K562 (cell line): ENCODE results near the gene CSNK2A1. TPM values are rescaled to one million over a fixed set of nuclear protein-coding genes. Genes with fewer than 3 reads are reported as not detected.
"Not testable (repeated sequence)": the region's sequence is repeated elsewhere in the genome, so short reads cannot be mapped to it uniquely, and the experiment has no call there.

ENCODE experiments used
- ATAC-seq: fragments of 200-7000 bp; cut with Tn5 transposase; 3 replicates; pipeline ENCODE4 v1.9.1; 2020; ENCODE audit warnings: moderate library complexity
- BruUV-seq: library from RNA; stranded (reverse); fragments of 400-500 nt; replicated peaks from 2 replicates; lab custom pipeline; 2021; lab: Mats Ljungman, UMichigan
- CTCF ChIA-PET: fragments of 300-600 bp; formaldehyde crosslinking; extraction: SDS; loops from one replicate; lab custom pipeline; 2021; ENCODE audit warnings: low intra/inter-chr PET ratio; lab: Yijun Ruan, JAX
- POLR2A ChIA-PET: fragments of 300-600, 350-650 bp; sonication (Branson Sonifier 250); formaldehyde crosslinking; extraction: SDS; loops from one replicate; lab custom pipeline; 2021; ENCODE audit warnings: antibody characterized with exemption, inconsistent platforms; lab: Yijun Ruan, JAX
- DNase-seq, 4 experiments: peaks; one replicate each; pipeline versions ENCODE4 v3.0.0 to v3.0.0-alpha.2; 2011 to 2018; ENCODE audit warnings: low spot score in 3 of 4, mixed read lengths in 3 of 4; ENCODE audit errors: extremely low read depth in 1 of 4
- FAIRE-seq: peaks from 2 replicates; lab custom pipeline; 2011; peaks lifted over from hg19 to GRCh38; lab: Jason Lieb, UNC
- H2AFZ ChIP-seq: 2 replicates; pipeline ENCODE4 v1.6.0; 2011; ENCODE audit warnings: low read depth, low read length, control low read depth, inconsistent platforms
- H3K27ac ChIP-seq: fragments of 200-600 bp; 3 replicates; pipeline ENCODE4 v1.8.0; 2011; ENCODE audit warnings: low read depth, mild to moderate bottlenecking, control low read depth, inconsistent platforms, low read length, moderate library complexity, mixed read lengths; ENCODE audit errors: extremely low read depth
- H3K27me3 ChIP-seq, 2 experiments: fragments of 300-600 bp in 1 of 2; 2 replicates in 1 of 2; 3 replicates in 1 of 2; pipeline versions ENCODE4 v1.6.0 to v1.8.0; 2011; ENCODE audit warnings: inconsistent platforms in 2 of 2, low read length in 2 of 2, mild to moderate bottlenecking in 1 of 2, mixed read lengths in 1 of 2, moderate library complexity in 1 of 2; ENCODE audit not compliant: control insufficient read depth in 2 of 2, insufficient read depth in 2 of 2
- H3K36me3 ChIP-seq: fragments of 300-600 bp; 3 replicates; pipeline ENCODE4 v1.8.0; 2011; ENCODE audit warnings: mild to moderate bottlenecking, low read length, inconsistent platforms; ENCODE audit not compliant: control insufficient read depth, insufficient read depth
- H3K4me1 ChIP-seq, 2 experiments: fragments of 200-600 bp in 1 of 2; replicated peaks in 1 of 2; 2 replicates in 1 of 2; 3 replicates in 1 of 2; pipeline versions ENCODE4 v1.5.1 to v1.8.0; 2011; ENCODE audit warnings: inconsistent platforms in 2 of 2, low read length in 2 of 2, mild to moderate bottlenecking in 1 of 2, mixed read lengths in 1 of 2, moderate library complexity in 1 of 2; ENCODE audit not compliant: control insufficient read depth in 2 of 2, insufficient read depth in 2 of 2
- H3K4me2 ChIP-seq: 2 replicates; pipeline ENCODE4 v1.6.1; 2011; ENCODE audit warnings: low read length, control low read depth, inconsistent platforms, mixed read lengths; ENCODE audit not compliant: insufficient read depth
- H3K4me3 ChIP-seq: fragments of 200-600 bp; sonication (generic), shearing (Covaris generic); 2 replicates; pipeline ENCODE4 v1.5.1; 2016; ENCODE audit warnings: control low read depth, inconsistent platforms
- H3K79me2 ChIP-seq: fragments of 200-600 bp; 3 replicates; pipeline ENCODE4 v1.8.0; 2011; ENCODE audit warnings: low read length, inconsistent platforms; ENCODE audit not compliant: control insufficient read depth, insufficient read depth
- H3K9ac ChIP-seq, 2 experiments: 2 replicates each; pipeline versions ENCODE4 v1.6.0 to v1.6.1; 2011; ENCODE audit warnings: low read depth in 2 of 2, low read length in 2 of 2, control low read depth in 1 of 2, inconsistent platforms in 1 of 2, mild to moderate bottlenecking in 1 of 2, mixed read lengths in 1 of 2; ENCODE audit not compliant: insufficient read depth in 1 of 2
- H3K9me1 ChIP-seq: one replicate; pipeline ENCODE4 v1.6.0; 2011; ENCODE audit warnings: inconsistent platforms, mild to moderate bottlenecking, low read length, moderate library complexity; ENCODE audit not compliant: control insufficient read depth, insufficient read depth
- H3K9me3 ChIP-seq: replicated peaks from 2 replicates; pipeline ENCODE4 v1.5.1; 2011; ENCODE audit warnings: low read depth, low read length, inconsistent platforms; ENCODE audit not compliant: control insufficient read depth, insufficient read depth
- H4K20me1 ChIP-seq: replicated peaks from 2 replicates; pipeline ENCODE4 v1.6.1; 2011; ENCODE audit warnings: low read length, inconsistent platforms, mixed read lengths; ENCODE audit not compliant: control insufficient read depth, insufficient read depth
- CBX5 ChIP-seq: IDR thresholded peaks from 2 replicates; pipeline ENCODE4 v1.6.1; 2014; ENCODE audit warnings: low read depth, borderline replicate concordance
- PKNOX1 ChIP-seq: fragments of 450-650 bp; IDR thresholded peaks from 2 replicates; pipeline ENCODE4 v1.6.1; 2016
- SP2 ChIP-seq: IDR thresholded peaks from 2 replicates; pipeline ENCODE4 v1.6.1; 2011; ENCODE audit warnings: mild to moderate bottlenecking, low read depth, low read length, moderate library complexity; ENCODE audit not compliant: poor library complexity, severe bottlenecking; ENCODE audit errors: extremely low read depth
- TCF3 ChIP-seq: sonication (generic); formaldehyde crosslinking; IDR thresholded peaks from 2 replicates; pipeline ENCODE4 v1.4.0; 2020; ENCODE audit warnings: mild to moderate bottlenecking, missing genetic modification reagents
- ZFP91 ChIP-seq: sonication (generic); formaldehyde crosslinking; IDR thresholded peaks from 2 replicates; pipeline ENCODE4 v1.8.0; 2022; ENCODE audit warnings: mild to moderate bottlenecking, missing genetic modification reagents
- ZNF134 ChIP-seq: fragments of 250-450 bp; sonication (Bioruptor Pico); conservative IDR thresholded peaks from 2 replicates; pipeline ENCODE4 v1.4.0; 2020
- ZNF277 ChIP-seq: fragments of 250-450 bp; sonication (Bioruptor Pico); IDR thresholded peaks from 2 replicates; pipeline ENCODE4 v1.8.0; 2022; ENCODE audit warnings: inconsistent platforms, mild to moderate bottlenecking, moderate library complexity, borderline replicate concordance
- WGBS: fragments of 100-300 bp; shearing (Covaris generic); methylation state at CpG from one replicate; pipeline ENCODE4 v1.1.6; 2016; ENCODE audit warnings: low coverage, mixed read lengths; ENCODE audit not compliant: insufficient coverage; ENCODE audit errors: missing lambda C conversion rate; 5-methylcytosine and 5-hydroxymethylcytosine counted together
- in situ Hi-C: fragments of 300-500 bp; cut with MboI; formaldehyde crosslinking; loops from 4 replicates; pipeline ENCODE4 v1.15.0; 2018; ENCODE audit warnings: inconsistent platforms, mixed read lengths
- intact Hi-C: fragments of 100-400 bp; cut with micrococcal nuclease; formaldehyde crosslinking; loops from 2 replicates; pipeline ENCODE4 v1.14.2; 2022
- polyA plus RNA-seq, 8 experiments: library from polyadenylated mRNA; depleted of rRNA in 4 of 8; stranded (reverse) in 5 of 8; unstranded in 3 of 8; fragments of >200 nt; fragmentation: Nextera tagmentation in 2 of 8; fragmentation: Illumina TruSeq in 1 of 8; extraction: Ambion mirVana in 2 of 8; extraction: Trizol in 1 of 8; gene quantifications; 2 replicates each; pipeline versions ENCODE4 v1.2.1 to v1.2.3, GENCODE V29; 2011 to 2014; ENCODE audit warnings: inconsistent platforms in 1 of 8, missing spikeins in 1 of 8
- total RNA-seq, 7 experiments: library from RNA; depleted of rRNA in 6 of 7; stranded (reverse); fragments of >200 nt in 6 of 7; fragmentation: Illumina TruSeq in 2 of 7; extraction: Trizol in 2 of 7; gene quantifications; 2 replicates each; pipeline versions ENCODE4 v1.2.1 to v1.2.3, GENCODE V29; 2011 to 2021; ENCODE audit warnings: low replicate concordance in 1 of 7

The CSNK2A1 gene
- total and polyA plus RNA-seq, 9 of the 15 experiments (the other 6 are each of a cell fraction or from before 2014, with no cell fraction given): 71.0 to 251 (median 103) TPM

- Histone ChIP-seq H4K20me1 (peaks cover 32% of the 10 kb centered on the region), H3K9me1 (peaks cover 4% of the 10 kb centered on the region), H3K4me2 (no peak overlapping the region), H3K36me3 (peaks cover 64% of the 10 kb centered on the region; the same call in 2 of the 3 replicates), H3K4me1 (peaks cover 3 to 16% of the 10 kb centered on the region in 2 experiments; a peak in 4 of 5 replicates), H3K79me2 (peaks cover 98% of the 10 kb centered on the region), H2AFZ (no peak overlapping the region), H3K27ac (no peak overlapping the region), H3K4me3 (no peak overlapping the region), H3K27me3 (no peaks in the 10 kb centered on the region), H3K9ac (no peak overlapping the region), H3K9me3 (no peaks in the 10 kb centered on the region)
- ATAC-seq (no peak), FAIRE-seq (no peak), DNase-seq (no peak)
- ChIA-PET CTCF (no interaction called here), POLR2A (no interaction called here)
- no TSS peak for BruUV-seq
- in situ Hi-C loops (no loop called here), intact Hi-C loops (no loop called here)
- no peak for TF ChIP-seq PKNOX1
- no peak for TF ChIP-seq SP2
- TF ChIP-seq CBX5: no peak
- no peak for TF ChIP-seq ZNF134 (CRISPR knock-in tag)
- no peak for TF ChIP-seq TCF3 (CRISPR knock-in tag)
- TF ChIP-seq ZFP91 (CRISPR knock-in tag): no peak
- no peak for TF ChIP-seq ZNF277 (CRISPR knock-in tag)
- WGBS: 80% methylated on average over 2 of the region's 2 CpGs
These were observed 30.2 kb downstream of the CSNK2A1 start for GRCh38 chr20:513429-513828.

GRCh38 chr20:510328-511057 is 33.1 kb downstream of the CSNK2A1 start:
- H3K27ac ChIP-seq, ATAC-seq, BruUV-seq, FAIRE-seq, H3K27me3 ChIP-seq, H3K4me3 ChIP-seq, intact Hi-C loops, H3K9me1 ChIP-seq, H3K4me2 ChIP-seq, H3K4me1 ChIP-seq, DNase-seq, H3K9me3 ChIP-seq, H3K9ac ChIP-seq, H2AFZ ChIP-seq, in situ Hi-C loops: not testable (repeated sequence)
- CTCF ChIA-PET: interaction anchor here (0.6 kb wide), 1 partner anchor 24 kb away, joined by 7 read pairs; no protein-coding TSS in a partner anchor
- peaks cover 91% of the 10 kb centered on the region for H3K79me2 ChIP-seq
- peaks cover 16% of the 10 kb centered on the region for H4K20me1 ChIP-seq
- H3K36me3 ChIP-seq: peaks cover 70% of the 10 kb centered on the region
- POLR2A ChIA-PET: interaction anchor here (0.6 to 1.3 kb wide), 4 partner anchors 16 to 65 kb away, joined by 3 to 6 read pairs (median 4); no protein-coding TSS in a partner anchor
- 82% methylated on average over 9 of the region's 9 CpGs for WGBS
